HAP-1 (cell line): Measurements from ENCODE around the gene DNMT3A.
"Not testable (repeated sequence)": the region's sequence is repeated elsewhere in the genome, so short reads cannot be mapped to it uniquely, and the experiment has no call there.

Experiments
- DNase-seq, 2 experiments: peaks; one replicate each; pipeline ENCODE4 v3.0.0-alpha.2; 2016 to 2020; ENCODE audit warnings: low spot score in 2 of 2
- H3K27me3 ChIP-seq: fragments of 250-450 bp; sonication (Bioruptor Pico); 2 replicates; pipeline ENCODE4 v1.5.1; 2020; ENCODE audit warnings: low read depth, mild to moderate bottlenecking, moderate library complexity
- H3K36me3 ChIP-seq: fragments of 250-450 bp; sonication (Bioruptor Pico); replicated peaks from 2 replicates; pipeline ENCODE4 v1.5.1; 2020; ENCODE audit warnings: mild to moderate bottlenecking
- H3K4me1 ChIP-seq: fragments of 250-450 bp; sonication (Bioruptor Pico); 2 replicates; pipeline ENCODE4 v1.5.1; 2020; ENCODE audit warnings: mild to moderate bottlenecking
- H3K4me3 ChIP-seq: fragments of 250-450 bp; sonication (Bioruptor Pico); 2 replicates; pipeline ENCODE4 v1.5.1; 2020; ENCODE audit warnings: mild to moderate bottlenecking, moderate library complexity
- H3K9me3 ChIP-seq: fragments of 250-450 bp; sonication (Bioruptor Pico); 2 replicates; pipeline ENCODE4 v1.5.1; 2020; ENCODE audit warnings: mild to moderate bottlenecking, moderate library complexity
- in situ Hi-C: fragments of 300-500 bp; cut with MboI; formaldehyde crosslinking; loops from 3 replicates; pipeline ENCODE4 v1.14.3; 2020; ENCODE audit warnings: low sequenced_read_pairs, inconsistent platforms, mixed read lengths

DNMT3A gene

GRCh38 chr2:25280051-25280687, 61.6 kb downstream of the DNMT3A start:
- H3K9me3 ChIP-seq, result no peaks in the 10 kb centered on the region
- H3K27me3 ChIP-seq, result no peaks in the 10 kb centered on the region
- no peak overlapping the region for H3K4me3 ChIP-seq
- DNase-seq, result no peak
- in situ Hi-C loops, result no loop called here
- H3K4me1 ChIP-seq, result no peaks in the 10 kb centered on the region
- peaks cover 3% of the 10 kb centered on the region; the same call in 1 of the 2 replicates for H3K36me3 ChIP-seq

- in situ Hi-C loops, result no loop called here
- H3K36me3 ChIP-seq, result peaks cover 3% of the 10 kb centered on the region; the same call in 1 of the 2 replicates
- H3K27me3 ChIP-seq, result no peaks in the 10 kb centered on the region
- no peak for DNase-seq
- no peaks in the 10 kb centered on the region for H3K4me1 ChIP-seq
- H3K9me3 ChIP-seq, result no peaks in the 10 kb centered on the region
- H3K4me3 ChIP-seq, result no peak overlapping the region
These were observed 62.6 kb downstream of the DNMT3A start for GRCh38 chr2:25279091-25279651.

DNA sequence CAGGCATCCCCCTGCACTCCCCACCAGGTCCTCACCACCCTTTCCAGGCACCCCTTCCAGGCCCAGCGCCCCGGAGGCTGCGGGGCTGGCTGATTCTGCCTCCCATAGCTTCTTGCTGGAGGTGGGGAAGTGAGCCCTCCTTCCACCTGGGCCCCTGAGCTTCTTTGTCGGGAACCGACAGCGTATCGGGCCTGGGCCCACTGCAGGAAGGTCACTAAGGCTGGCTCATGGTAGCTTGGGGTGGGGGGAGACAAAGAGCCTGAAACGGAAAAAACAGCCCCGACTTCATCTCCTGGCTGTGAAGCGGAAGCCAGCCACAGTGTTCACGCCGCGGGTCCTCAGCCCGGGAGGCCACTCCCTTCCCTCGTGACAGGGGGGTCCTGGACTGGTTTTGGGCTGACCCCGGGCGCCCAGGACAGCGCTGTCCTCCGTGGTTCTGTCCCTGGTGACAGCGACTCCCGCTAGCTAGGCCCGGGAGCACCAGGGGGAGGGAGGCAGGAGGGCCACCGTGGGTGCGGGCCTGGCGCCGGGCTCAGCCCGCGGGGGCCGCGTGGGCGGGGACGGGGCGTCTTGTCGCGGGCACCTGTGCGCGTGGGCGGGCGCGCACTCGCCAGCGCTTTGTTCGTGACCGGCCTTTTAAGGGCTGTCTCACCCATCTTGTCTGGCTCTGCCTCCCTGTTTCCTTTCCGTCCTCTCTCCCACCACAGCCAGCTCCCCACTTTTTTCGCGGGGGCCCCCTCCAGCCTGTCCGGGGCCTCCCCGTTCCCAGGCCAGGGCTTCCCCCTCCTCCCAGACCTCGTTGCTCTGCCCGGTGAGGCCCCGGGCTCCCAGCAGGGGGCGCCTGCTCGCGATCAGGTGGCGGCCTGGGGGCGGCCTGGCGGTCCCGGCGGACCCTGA, 64.9 kb downstream of the DNMT3A start:
- Histone ChIP-seq H3K9me3 (no peaks in the 10 kb centered on the region), H3K27me3 (no peaks in the 10 kb centered on the region), H3K36me3 (peaks cover 3% of the 10 kb centered on the region; the same call in 1 of the 2 replicates), H3K4me3 (no peak overlapping the region), H3K4me1 (no peaks in the 10 kb centered on the region)
- DNase-seq, result no peak
- in situ Hi-C loops, result no loop called here

GRCh38 chr2:25275575-25275965, 66.2 kb downstream of the DNMT3A start:
- Histone ChIP-seq H3K4me3 (no peak overlapping the region), H3K36me3 (0 out of 2 replicates have a peak, but pooled peaks cover under 1% of the 10 kb centered on the region), H3K9me3 (no peaks in the 10 kb centered on the region), H3K27me3 (no peaks in the 10 kb centered on the region), H3K4me1 (no peaks in the 10 kb centered on the region)
- DNase-seq, result no peak
- in situ Hi-C loops, result no loop called here

DNA sequence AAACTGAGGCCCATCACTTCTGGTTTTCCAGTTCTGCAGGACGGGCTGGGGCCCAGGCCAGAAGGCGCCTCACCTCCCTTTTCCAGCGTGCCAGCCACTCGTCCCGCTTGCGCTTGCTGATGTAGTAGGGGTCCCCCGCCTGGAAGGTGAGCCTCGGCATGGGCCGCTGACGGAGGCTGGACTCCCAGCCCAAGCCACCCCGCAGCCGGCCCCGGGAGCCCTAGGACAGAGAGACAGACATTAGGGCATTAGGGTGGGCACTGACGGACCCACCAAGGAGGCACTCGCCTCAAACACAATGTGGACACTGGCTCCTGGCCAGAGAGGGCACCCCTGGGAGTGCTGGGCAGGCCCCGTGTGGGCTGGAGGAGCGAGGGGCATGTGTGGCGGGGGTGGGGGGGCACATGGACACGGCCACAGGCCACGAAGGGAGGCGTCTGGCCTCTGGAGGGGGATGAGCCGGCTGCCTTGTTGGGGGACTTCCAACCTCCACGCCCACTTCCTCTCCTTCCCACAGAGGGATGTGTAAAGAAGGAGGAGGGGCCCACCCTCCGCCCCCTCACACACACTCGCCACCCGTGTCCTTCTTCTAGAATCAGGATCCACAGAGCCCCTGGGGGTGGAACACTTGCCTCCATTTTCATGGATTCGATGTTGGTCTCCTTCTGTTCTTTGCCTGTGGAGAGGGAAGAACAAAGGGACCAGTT, 66.7 kb downstream of the DNMT3A start:
- no peak for DNase-seq
- in situ Hi-C loops, result no loop called here
- Histone ChIP-seq H3K36me3 (no peaks in the 10 kb centered on the region), H3K9me3 (no peaks in the 10 kb centered on the region), H3K4me1 (no peaks in the 10 kb centered on the region), H3K4me3 (no peak overlapping the region), H3K27me3 (no peaks in the 10 kb centered on the region)

- Histone ChIP-seq H3K36me3 (no peaks in the 10 kb centered on the region), H3K4me1 (no peaks in the 10 kb centered on the region), H3K4me3 (no peak overlapping the region), H3K9me3 (no peaks in the 10 kb centered on the region), H3K27me3 (no peaks in the 10 kb centered on the region)
- in situ Hi-C loops, result no loop called here
- DNase-seq, result no peak
These were observed 67.7 kb downstream of the DNMT3A start for GRCh38 chr2:25273985-25274535.

GRCh38 chr2:25272705-25273104, 69.0 kb downstream of the DNMT3A start:
- H3K4me3 ChIP-seq, H3K9me3 ChIP-seq, DNase-seq, in situ Hi-C loops, H3K4me1 ChIP-seq, H3K36me3 ChIP-seq, H3K27me3 ChIP-seq: not testable (repeated sequence)

DNA sequence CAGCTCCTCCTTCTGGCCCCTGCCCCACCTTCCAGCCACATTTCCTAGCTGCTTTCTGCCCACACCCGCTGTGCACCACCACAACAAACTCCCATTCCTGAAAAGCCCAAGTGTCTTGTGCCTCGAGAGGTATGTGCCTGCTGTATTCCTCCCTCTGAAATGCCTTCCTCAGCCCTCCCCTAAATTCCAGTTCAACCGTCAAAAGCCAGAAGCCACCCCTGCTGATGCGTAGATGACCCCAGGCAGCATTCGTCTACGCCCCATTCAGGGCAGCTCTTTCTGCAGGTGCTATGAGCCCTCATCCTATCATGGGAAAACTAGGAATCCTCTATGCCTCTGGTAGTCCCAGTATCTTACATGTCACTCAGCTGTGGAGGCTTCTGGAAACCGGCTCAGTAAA, 71.7 kb downstream of the DNMT3A start:
- H3K36me3 ChIP-seq, result no peaks in the 10 kb centered on the region; the same call in 1 of the 2 replicates
- H3K9me3 ChIP-seq, result no peaks in the 10 kb centered on the region
- no peak for DNase-seq
- no peaks in the 10 kb centered on the region for H3K27me3 ChIP-seq
- no peaks in the 10 kb centered on the region for H3K4me1 ChIP-seq
- H3K4me3 ChIP-seq, result no peak overlapping the region
- in situ Hi-C loops, result no loop called here

- DNase-seq, result no peak
- Histone ChIP-seq H3K36me3 (no peaks in the 10 kb centered on the region; the same call in 1 of the 2 replicates), H3K27me3 (no peaks in the 10 kb centered on the region), H3K9me3 (no peaks in the 10 kb centered on the region), H3K4me1 (no peaks in the 10 kb centered on the region), H3K4me3 (no peak overlapping the region)
- in situ Hi-C loops, result no loop called here
These were observed 72.5 kb downstream of the DNMT3A start for GRCh38 chr2:25269233-25269632.

- Histone ChIP-seq H3K9me3 (no peaks in the 10 kb centered on the region), H3K27me3 (no peaks in the 10 kb centered on the region), H3K4me3 (no peak overlapping the region), H3K4me1 (no peaks in the 10 kb centered on the region), H3K36me3 (no peaks in the 10 kb centered on the region; the same call in 1 of the 2 replicates)
- no peak for DNase-seq
- in situ Hi-C loops, result no loop called here
These were observed 73.6 kb downstream of the DNMT3A start for GRCh38 chr2:25268139-25268538.

GRCh38 chr2:25266399-25266798, 75.3 kb downstream of the DNMT3A start:
- H3K36me3 ChIP-seq, result no peaks in the 10 kb centered on the region; the same call in 1 of the 2 replicates
- DNase-seq, result no peak
- in situ Hi-C loops, result no loop called here
- H3K4me1 ChIP-seq, result no peaks in the 10 kb centered on the region
- no peak overlapping the region for H3K4me3 ChIP-seq
- no peaks in the 10 kb centered on the region for H3K27me3 ChIP-seq
- no peaks in the 10 kb centered on the region for H3K9me3 ChIP-seq

- Histone ChIP-seq H3K9me3 (no peaks in the 10 kb centered on the region), H3K27me3 (no peaks in the 10 kb centered on the region), H3K4me3 (no peak overlapping the region), H3K4me1 (no peaks in the 10 kb centered on the region), H3K36me3 (no peaks in the 10 kb centered on the region; the same call in 1 of the 2 replicates)
- DNase-seq, result no peak
- in situ Hi-C loops, result no loop called here
These were observed 75.9 kb downstream of the DNMT3A start for GRCh38 chr2:25265802-25266201.

DNA sequence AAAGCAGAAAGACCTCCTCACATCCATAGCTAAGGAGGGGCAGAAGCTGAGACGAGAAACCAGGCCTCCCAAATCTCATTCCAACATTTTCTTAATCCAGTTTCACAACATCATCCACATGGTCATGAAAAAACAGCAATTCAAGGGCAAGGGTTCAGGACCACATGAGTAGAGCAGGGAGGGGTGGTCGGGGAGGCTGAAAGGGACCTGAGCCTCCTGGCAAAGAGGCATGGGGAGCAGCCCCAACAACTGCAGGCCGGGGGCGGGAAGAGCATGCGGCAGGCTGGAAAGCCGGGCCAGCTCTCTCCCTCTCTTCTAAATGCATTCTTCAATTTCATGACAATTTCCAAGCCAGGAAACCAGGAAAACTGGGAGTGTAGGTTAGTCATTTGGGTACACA, 76.7 kb downstream of the DNMT3A start:
- Histone ChIP-seq H3K36me3 (no peaks in the 10 kb centered on the region; the same call in 1 of the 2 replicates), H3K27me3 (no peaks in the 10 kb centered on the region), H3K4me3 (no peak overlapping the region), H3K4me1 (no peaks in the 10 kb centered on the region), H3K9me3 (no peaks in the 10 kb centered on the region)
- DNase-seq, result no peak
- in situ Hi-C loops, result no loop called here
